Activated CD4-positive, alpha-beta memory T cell treated with anti-CD3 and anti-CD28 coated beads for 36 hours (primary cell): ENCODE data around the gene CREBRF. TPM values are rescaled to one million over a fixed set of nuclear protein-coding genes. Genes with fewer than 3 reads are reported as not detected.
"Not testable (repeated sequence)": the region's sequence is repeated elsewhere in the genome, so short reads cannot be mapped to it uniquely, and the experiment has no call there.

Source experiments
- CTCF ChIA-PET: fragments of 350-600 bp; sonication (Branson Sonifier 250); formaldehyde crosslinking; loops from one replicate; lab custom pipeline; 2021; ENCODE audit warnings: antibody characterized with exemption, inconsistent platforms; lab: Charles Lee
- POLR2A ChIA-PET: fragments of 350-600 bp; sonication (Branson Sonifier 250); formaldehyde crosslinking; loops from one replicate; lab custom pipeline; 2021; ENCODE audit warnings: antibody characterized with exemption; lab: Charles Lee
- DNase-seq: peaks from one replicate; pipeline ENCODE4 v3.0.0-alpha.2; 2020
- H3K27ac Mint-ChIP-seq: one replicate; pipeline ENCODE4 v1.8.0; 2021; ENCODE audit warnings: mixed read lengths
- H3K27me3 Mint-ChIP-seq: one replicate; pipeline ENCODE4 v1.8.0; 2021; ENCODE audit warnings: mixed read lengths
- H3K36me3 Mint-ChIP-seq: one replicate; pipeline ENCODE4 v1.8.0; 2021; ENCODE audit warnings: mixed read lengths
- H3K4me1 Mint-ChIP-seq: one replicate; pipeline ENCODE4 v1.8.0; 2021; ENCODE audit warnings: low read depth, mixed read lengths
- H3K4me3 Mint-ChIP-seq: one replicate; pipeline ENCODE4 v1.8.0; 2021; ENCODE audit warnings: mild to moderate bottlenecking, mixed read lengths
- H3K9me3 Mint-ChIP-seq: one replicate; pipeline ENCODE4 v1.8.0; 2021; ENCODE audit warnings: mixed read lengths
- intact Hi-C: fragments of 100-400 bp; cut with micrococcal nuclease; formaldehyde crosslinking; loops from one replicate; pipeline ENCODE4 v1.15.1; 2023
- total RNA-seq, 2 experiments: library from RNA; stranded (reverse); gene quantifications; one replicate each; pipeline ENCODE4 v1.2.3, GENCODE V29; 2021

Gene CREBRF
- total RNA-seq, 2 experiments from 2014 or later: 15.3 to 16.3 TPM

- Mint-ChIP-seq H3K9me3 (no peaks in the 10 kb centered on the region), H3K36me3 (peaks cover 15% of the 10 kb centered on the region), H3K4me3 (no peak overlapping the region), H3K27ac (no peak overlapping the region), H3K4me1 (peaks cover 37% of the 10 kb centered on the region), H3K27me3 (no peaks in the 10 kb centered on the region)
- ChIA-PET CTCF (interaction anchor here (1.2 kb wide), 1 partner anchor 34 kb away, joined by 3 read pairs; no protein-coding TSS in a partner anchor), POLR2A (no interaction called here)
- intact Hi-C loops: no loop called here
- DNase-seq: no peak
Observed at GRCh38 chr5:173091981-173092380, 35.8 kb downstream of the CREBRF start.

- DNase-seq: peak; percentile 22
- H3K9me3 Mint-ChIP-seq: no peaks in the 10 kb centered on the region
- CTCF ChIA-PET: no interaction called here
- peaks cover 15% of the 10 kb centered on the region for H3K36me3 Mint-ChIP-seq
- H3K4me3 Mint-ChIP-seq: no peak overlapping the region
- no peaks in the 10 kb centered on the region for H3K27me3 Mint-ChIP-seq
- POLR2A ChIA-PET: no interaction called here
- peaks cover 50% of the 10 kb centered on the region for H3K4me1 Mint-ChIP-seq
- peak overlapping the region; percentile 57 for H3K27ac Mint-ChIP-seq
- intact Hi-C loops: no loop called here
Observed at GRCh38 chr5:173093606-173094005, 37.5 kb downstream of the CREBRF start.

- H3K27ac Mint-ChIP-seq: peak overlapping the region; percentile 57
- intact Hi-C loops: no loop called here
- no peak for DNase-seq
- H3K4me1 Mint-ChIP-seq: peaks cover 53% of the 10 kb centered on the region
- H3K36me3 Mint-ChIP-seq: peaks cover 15% of the 10 kb centered on the region
- no peak overlapping the region for H3K4me3 Mint-ChIP-seq
- POLR2A ChIA-PET: no interaction called here
- CTCF ChIA-PET: no interaction called here
- H3K27me3 Mint-ChIP-seq: no peaks in the 10 kb centered on the region
- H3K9me3 Mint-ChIP-seq: no peaks in the 10 kb centered on the region
Observed at GRCh38 chr5:173094012-173094661, 38.0 kb downstream of the CREBRF start.

- CTCF ChIA-PET: interaction anchor here (0.6 kb wide), 1 partner anchor 124 kb away, joined by 3 read pairs; no protein-coding TSS in a partner anchor
- POLR2A ChIA-PET: interaction anchor here (0.6 kb wide), 1 partner anchor 10 kb away, joined by 3 read pairs; no protein-coding TSS in a partner anchor
- DNase-seq: no peak
- peaks cover 24% of the 10 kb centered on the region for H3K36me3 Mint-ChIP-seq
- no peaks in the 10 kb centered on the region for H3K27me3 Mint-ChIP-seq
- no peak overlapping the region for H3K4me3 Mint-ChIP-seq
- no peak overlapping the region for H3K27ac Mint-ChIP-seq
- peaks cover 12% of the 10 kb centered on the region for H3K9me3 Mint-ChIP-seq
- H3K4me1 Mint-ChIP-seq: peaks cover 45% of the 10 kb centered on the region
- intact Hi-C loops: no loop called here
Observed at GRCh38 chr5:173098787-173099186, 42.6 kb downstream of the CREBRF start.

- Mint-ChIP-seq H3K4me3 (no peak overlapping the region), H3K4me1 (peaks cover 41% of the 10 kb centered on the region), H3K36me3 (peaks cover 19% of the 10 kb centered on the region), H3K27ac (peak overlapping the region; percentile 64), H3K9me3 (peaks cover 12% of the 10 kb centered on the region), H3K27me3 (no peaks in the 10 kb centered on the region)
- DNase-seq: no peak
- intact Hi-C loops: no loop called here
- ChIA-PET CTCF (interaction anchor here (0.6 to 0.8 kb wide), 2 partner anchors 125 to 312 kb away, joined by 3 read pairs; no protein-coding TSS in a partner anchor), POLR2A (interaction anchor here (0.6 kb wide), 1 partner anchor 17 kb away, joined by 3 read pairs; no protein-coding TSS in a partner anchor)
Observed at GRCh38 chr5:173099461-173099860, 43.3 kb downstream of the CREBRF start.

GRCh38 chr5:173101245-173101644 is 45.1 kb downstream of the CREBRF start:
- Mint-ChIP-seq H3K4me3 (no peak overlapping the region), H3K9me3 (peaks cover 12% of the 10 kb centered on the region), H3K4me1 (peaks cover 39% of the 10 kb centered on the region), H3K27me3 (no peaks in the 10 kb centered on the region), H3K27ac (no peak overlapping the region), H3K36me3 (peaks cover 19% of the 10 kb centered on the region)
- ChIA-PET POLR2A (no interaction called here), CTCF (no interaction called here)
- no peak for DNase-seq
- intact Hi-C loops: no loop called here

GRCh38 chr5:173103411-173103810 is 47.3 kb downstream of the CREBRF start:
- no peak overlapping the region for H3K27ac Mint-ChIP-seq

GRCh38 chr5:173108914-173109313 is 52.8 kb downstream of the CREBRF start:
- DNase-seq: no peak
- peak overlapping the region; percentile 38 for H3K27ac Mint-ChIP-seq
- no peaks in the 10 kb centered on the region for H3K27me3 Mint-ChIP-seq
- H3K4me1 Mint-ChIP-seq: peaks cover 16% of the 10 kb centered on the region
- peaks cover 11% of the 10 kb centered on the region for H3K36me3 Mint-ChIP-seq
- CTCF ChIA-PET: interaction anchor here (1.4 kb wide), 1 partner anchor 125 kb away, joined by 4 read pairs; the partner anchor contains the start of gene ATP6V0E1
- H3K9me3 Mint-ChIP-seq: no peaks in the 10 kb centered on the region
- H3K4me3 Mint-ChIP-seq: no peak overlapping the region
- intact Hi-C loops: no loop called here
- POLR2A ChIA-PET: no interaction called here

More at GRCh38 chr5:173103411-173103810, 47.3 kb downstream of the CREBRF start:
- intact Hi-C loops: no loop called here
- POLR2A ChIA-PET: no interaction called here
- DNase-seq: no peak
- CTCF ChIA-PET: no interaction called here
- Mint-ChIP-seq H3K36me3 (peaks cover 19% of the 10 kb centered on the region), H3K4me3 (no peak overlapping the region), H3K27me3 (no peaks in the 10 kb centered on the region), H3K4me1 (peaks cover 25% of the 10 kb centered on the region), H3K9me3 (peaks cover 12% of the 10 kb centered on the region)

- DNase-seq: no peak
- CTCF ChIA-PET: interaction anchor here (0.7 to 0.9 kb wide), 3 partner anchors 30 to 130 kb away, joined by 3 to 4 read pairs (median 3); no protein-coding TSS in a partner anchor
Observed at GRCh38 chr5:173114536-173114935, 58.4 kb downstream of the CREBRF start.

GRCh38 chr5:173119719-173120118 is 63.6 kb downstream of the CREBRF start:
- no peak for DNase-seq
- H3K27ac Mint-ChIP-seq: no peak overlapping the region
- ChIA-PET CTCF (no interaction called here), POLR2A (no interaction called here)
- intact Hi-C loops: no loop called here
- peaks cover under 1% of the 10 kb centered on the region for H3K4me1 Mint-ChIP-seq
- peaks cover 30% of the 10 kb centered on the region for H3K36me3 Mint-ChIP-seq
- H3K27me3 Mint-ChIP-seq: no peaks in the 10 kb centered on the region
- H3K9me3 Mint-ChIP-seq: peaks cover 10% of the 10 kb centered on the region
- H3K4me3 Mint-ChIP-seq: no peak overlapping the region

More at GRCh38 chr5:173114536-173114935, 58.4 kb downstream of the CREBRF start:
- H3K9me3 Mint-ChIP-seq: peaks cover 5% of the 10 kb centered on the region
- H3K27me3 Mint-ChIP-seq: no peaks in the 10 kb centered on the region
- POLR2A ChIA-PET: interaction anchor here (0.7 kb wide), 1 partner anchor 30 kb away, joined by 3 read pairs; the partner anchor contains the start of gene BNIP1
- intact Hi-C loops: no loop called here
- peaks cover 10% of the 10 kb centered on the region for H3K4me1 Mint-ChIP-seq
- no peak overlapping the region for H3K4me3 Mint-ChIP-seq
- H3K36me3 Mint-ChIP-seq: peaks cover 24% of the 10 kb centered on the region
- no peak overlapping the region for H3K27ac Mint-ChIP-seq

GRCh38 chr5:173123416-173123815 is 67.3 kb downstream of the CREBRF start:
- CTCF ChIA-PET: interaction anchor here (1.0 kb wide), 1 partner anchor 21 kb away, joined by 4 read pairs; no protein-coding TSS in a partner anchor
- DNase-seq: no peak
- Mint-ChIP-seq H3K27ac (no peak overlapping the region), H3K36me3 (peaks cover 26% of the 10 kb centered on the region), H3K4me3 (no peak overlapping the region), H3K27me3 (no peaks in the 10 kb centered on the region), H3K9me3 (peaks cover 10% of the 10 kb centered on the region), H3K4me1 (no peaks in the 10 kb centered on the region)
- POLR2A ChIA-PET: no interaction called here
- intact Hi-C loops: no loop called here

GRCh38 chr5:173132166-173132565 is 76.0 kb downstream of the CREBRF start:
- H3K36me3 Mint-ChIP-seq: not testable (repeated sequence)

More at GRCh38 chr5:173132166-173132565, 76.0 kb downstream of the CREBRF start:
- H3K4me3 Mint-ChIP-seq, intact Hi-C loops, H3K4me1 Mint-ChIP-seq, DNase-seq, H3K27me3 Mint-ChIP-seq, H3K27ac Mint-ChIP-seq, POLR2A ChIA-PET, H3K9me3 Mint-ChIP-seq: not testable (repeated sequence)
- CTCF ChIA-PET: interaction anchor here (0.7 kb wide), 1 partner anchor 66 kb away, joined by 3 read pairs; no protein-coding TSS in a partner anchor
